ENCODE measurements around the gene CAPN15. TPM values are rescaled to one million over a fixed set of nuclear protein-coding genes. Genes with fewer than 3 reads are reported as not detected.
A peak's percentile ranks its signal among the peaks of the same experiment; 100 is the strongest.

The CAPN15 gene
- total and polyA plus RNA-seq, 9 of the 15 experiments (the other 6 are each of a cell fraction or from before 2014, with no cell fraction given) = 0.62 to 111 (median 14.2) TPM

DNA sequence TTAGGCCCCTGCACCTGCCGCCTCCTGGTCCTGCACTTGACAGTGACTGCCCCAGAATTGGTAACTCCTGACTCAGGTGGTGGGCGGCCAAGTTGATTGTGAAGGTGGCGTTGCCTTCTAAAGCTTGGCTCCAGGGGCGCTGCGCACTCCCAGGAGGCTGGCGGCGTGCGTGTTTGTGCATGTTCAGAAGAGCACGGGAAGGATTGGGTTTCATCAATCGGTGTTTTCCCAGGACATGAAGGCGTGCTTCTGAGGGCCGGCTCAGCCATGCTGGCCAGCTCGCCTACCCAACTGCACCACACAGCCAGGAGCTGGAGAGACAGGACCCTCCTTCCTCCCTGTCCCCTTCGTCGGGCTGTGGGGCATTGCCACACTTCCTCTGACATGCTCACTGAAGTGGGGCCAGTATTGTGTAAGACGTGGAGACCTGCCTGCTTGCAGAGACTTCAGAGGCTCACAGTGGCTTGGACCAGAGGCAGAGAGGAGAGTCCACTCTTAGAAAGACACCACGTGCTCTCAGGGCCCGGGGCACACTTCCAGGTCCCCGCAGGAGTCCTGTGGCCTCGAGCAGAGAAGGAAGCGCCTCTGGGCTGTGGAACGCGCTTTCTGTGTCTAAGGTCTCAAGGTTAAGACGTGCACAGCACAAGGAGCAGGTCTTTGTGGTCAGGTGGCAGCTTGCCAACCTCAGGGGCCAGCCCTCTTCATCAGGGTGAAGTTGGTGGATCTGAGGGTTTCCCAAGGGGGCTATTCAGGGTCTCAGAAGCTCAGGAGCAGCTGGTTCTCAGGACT, 65.2 kb downstream of the CAPN15 start:
- WGBS (ENCODE audit: insufficient coverage, low coverage, missing lambda C conversion rate) = 81% methylated on average over 24 of the region's 24 CpGs
- Histone ChIP-seq H3K9me1 (ENCODE audit: control insufficient read depth, insufficient read depth, low read length) (peaks cover 7% of the 10 kb centered on the region), H2AFZ (ENCODE audit: low read depth, low read length) (no peak overlapping the region), H3K4me1 (replicated peaks in 1 of 2; ENCODE audit: control insufficient read depth in 2 of 2, insufficient read depth in 2 of 2, low read length in 2 of 2) (peaks cover 14 to 59% of the 10 kb centered on the region in 2 experiments; a peak in 4 of 5 replicates), H3K27ac (ENCODE audit: extremely low read depth, low read depth, low read length) (no peak overlapping the region), H3K36me3 (ENCODE audit: control insufficient read depth, insufficient read depth, low read length) (peaks cover 33% of the 10 kb centered on the region; the same call in 2 of the 3 replicates), H3K9me3 (replicated peaks; ENCODE audit: control insufficient read depth, insufficient read depth, low read depth, low read length) (no peaks in the 10 kb centered on the region), H3K4me2 (ENCODE audit: insufficient read depth, low read length) (no peak overlapping the region), H3K4me3 (no peak overlapping the region), H3K9ac (ENCODE audit: insufficient read depth in 1 of 2, low read depth in 2 of 2, low read length in 2 of 2) (peak overlapping the region in 1 of 2 experiments; percentile 82; a peak in 2 of 4 replicates), H3K27me3 (ENCODE audit: control insufficient read depth in 2 of 2, insufficient read depth in 2 of 2, low read length in 2 of 2) (no peaks in the 10 kb centered on the region), H3K79me2 (ENCODE audit: control insufficient read depth, insufficient read depth, low read length) (peaks cover 79% of the 10 kb centered on the region), H4K20me1 (replicated peaks; ENCODE audit: control insufficient read depth, insufficient read depth, low read length) (peaks cover 16% of the 10 kb centered on the region)
- no TSS peak for BruUV-seq (replicated peaks)
- ATAC-seq (no peak), FAIRE-seq (no peak), DNase-seq (ENCODE audit: extremely low read depth in 1 of 4, low spot score in 3 of 4) (no peak)
- TF ChIP-seq USF1 (CRISPR knock-in tag; IDR thresholded peaks at IDR 0.05) (peak; percentile 36; the same call in 1 of the 2 replicates), CEBPB (tag; IDR thresholded peaks at IDR 0.05) (peak; percentile 61), CEBPG (CRISPR knock-in tag; IDR thresholded peaks at IDR 0.05) (0 out of 2 replicates have a peak, but pooled peaks have one; percentile 49), CEBPG (tag; conservative IDR thresholded peaks at IDR 0.05 in 1 of 2, IDR thresholded peaks at IDR 0.05 in 1 of 2) (no peak), NFIC (IDR thresholded peaks at IDR 0.05) (peak; percentile 68), ZBTB33 (CRISPR knock-in tag; IDR thresholded peaks at IDR 0.05) (0 out of 2 replicates have a peak, but pooled peaks have one; percentile 50), GATAD2A (IDR thresholded peaks at IDR 0.05) (no peak), ILK (tag; IDR thresholded peaks at IDR 0.05; ENCODE audit: borderline replicate concordance, low read depth) (no peak), E2F6 (IDR thresholded peaks at IDR 0.05; ENCODE audit: borderline replicate concordance in 1 of 2, extremely low read depth in 1 of 2, insufficient read depth in 1 of 2, insufficient read length in 1 of 2, low read depth in 1 of 2, low read length in 1 of 2, poor library complexity in 1 of 2, severe bottlenecking in 1 of 2) (peak in 1 of 2 experiments; percentile 9), ZNF740 (CRISPR knock-in tag; IDR thresholded peaks at IDR 0.05) (no peak), ZNF740 (tag; IDR thresholded peaks at IDR 0.05) (no peak)
- TF ChIP-seq, protein P1, sequence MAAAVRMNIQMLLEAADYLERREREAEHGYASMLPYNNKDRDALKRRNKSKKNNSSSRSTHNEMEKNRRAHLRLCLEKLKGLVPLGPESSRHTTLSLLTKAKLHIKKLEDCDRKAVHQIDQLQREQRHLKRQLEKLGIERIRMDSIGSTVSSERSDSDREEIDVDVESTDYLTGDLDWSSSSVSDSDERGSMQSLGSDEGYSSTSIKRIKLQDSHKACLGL (CRISPR knock-in tag; IDR thresholded peaks at IDR 0.05; ENCODE audit: borderline replicate concordance, poor library complexity, severe bottlenecking) = no peak
- CTCF ChIA-PET (ENCODE audit: low intra/inter-chr PET ratio) = no interaction called here
- in situ Hi-C loops (cut with MboI) = no loop called here
- POLR2A ChIA-PET = interaction anchor here (0.6 to 1.6 kb wide), 8 partner anchors 8 to 43 kb away, joined by 3 to 7 read pairs (median 4); partner anchors contain the start of gene METTL26
- intact Hi-C loops (cut with micrococcal nuclease) = no loop called here

All from K562 (cell line).